Thoracic aorta (tissue), 2 donors: ENCODE data around the gene LOXL4. TPM values are rescaled to one million over a fixed set of nuclear protein-coding genes. Genes with fewer than 3 reads are reported as not detected.

Source experiments
- ATAC-seq: fragments of 150-250 bp; one replicate; pipeline ENCODE4 v1.8.0; 2017; ENCODE audit warnings: low read depth; ENCODE audit not compliant: insufficient number of reproducible peaks, low FRiP score
- DNase-seq: peaks from one replicate; pipeline ENCODE4 v3.0.0-alpha.2; 2020; ENCODE audit warnings: low spot score
- H3K27ac ChIP-seq, 2 donors: fragments of 200-600 bp; sonication (generic); 1 replicate in 1 of 2; 2 replicates in 1 of 2; pipeline ENCODE4 v1.5.1; 2016; ENCODE audit warnings: mild to moderate bottlenecking in 2 of 2, moderate library complexity in 2 of 2
- H3K27me3 ChIP-seq: fragments of 200-600 bp; sonication (generic); replicated peaks from 2 replicates; pipeline ENCODE4 v1.6.0; 2016; ENCODE audit warnings: mild to moderate bottlenecking; ENCODE audit not compliant: insufficient read depth
- H3K36me3 ChIP-seq: fragments of 200-600 bp; sonication (generic); one replicate; pipeline ENCODE4 v1.5.1; 2016
- H3K4me1 ChIP-seq, 2 donors: fragments of 200-600 bp; sonication (generic); 1 replicate in 1 of 2; 2 replicates in 1 of 2; pipeline versions ENCODE4 v1.5.1 to v1.6.0; 2016; ENCODE audit warnings: low read depth in 2 of 2, mild to moderate bottlenecking in 1 of 2; ENCODE audit not compliant: control insufficient read depth in 1 of 2
- H3K4me3 ChIP-seq: fragments of 200-600 bp; sonication (generic); 2 replicates; pipeline ENCODE4 v1.5.1; 2016; ENCODE audit warnings: mild to moderate bottlenecking
- H3K9me3 ChIP-seq: fragments of 200-600 bp; sonication (generic); 2 replicates; pipeline ENCODE4 v1.5.1; 2016
- total RNA-seq, 2 donors: library from RNA; depleted of rRNA; stranded (reverse); fragments of >200 nt; gene quantifications; one replicate each; pipeline versions ENCODE4 v1.1.0 to v1.2.3, GENCODE V29; 2016
- TF ChIP-seq, protein P1 (sequence below): fragments of 200-600 bp; sonication (generic); IDR thresholded peaks from one replicate; pipeline ENCODE4 v1.5.1; 2019; ENCODE audit warnings: antibody characterized with exemption

Gene LOXL4
- total RNA-seq, 2 donors from 2014 or later: 15.4 to 24.5 TPM

DNA sequence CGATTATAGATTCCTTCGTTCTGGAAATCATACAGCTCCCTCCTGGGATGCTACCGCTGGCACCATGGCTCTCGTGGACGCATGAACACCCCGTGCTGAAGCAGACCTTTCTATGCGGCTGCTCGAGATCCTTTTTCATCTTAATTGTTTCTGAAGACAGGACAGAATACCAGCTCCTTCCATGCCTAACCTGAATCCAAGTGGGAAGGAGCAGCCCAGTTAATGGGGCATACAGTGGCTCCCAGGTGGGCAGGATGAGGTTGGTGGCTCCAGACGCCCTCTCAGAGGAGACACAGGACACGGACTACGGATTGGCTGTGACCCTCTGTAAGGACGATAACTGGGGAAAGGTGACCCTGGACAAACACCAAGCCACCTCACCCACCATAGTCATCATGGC lies 18.4 kb upstream of the LOXL4 start:
- Histone ChIP-seq H3K4me1 (no peaks in the 10 kb centered on the region), H3K4me3 (no peak overlapping the region), H3K27me3 (no peaks in the 10 kb centered on the region), H3K9me3 (no peaks in the 10 kb centered on the region), H3K36me3 (no peaks in the 10 kb centered on the region), H3K27ac (no peak overlapping the region)
- ATAC-seq (no peak), DNase-seq (no peak)
- TF ChIP-seq, protein P1, sequence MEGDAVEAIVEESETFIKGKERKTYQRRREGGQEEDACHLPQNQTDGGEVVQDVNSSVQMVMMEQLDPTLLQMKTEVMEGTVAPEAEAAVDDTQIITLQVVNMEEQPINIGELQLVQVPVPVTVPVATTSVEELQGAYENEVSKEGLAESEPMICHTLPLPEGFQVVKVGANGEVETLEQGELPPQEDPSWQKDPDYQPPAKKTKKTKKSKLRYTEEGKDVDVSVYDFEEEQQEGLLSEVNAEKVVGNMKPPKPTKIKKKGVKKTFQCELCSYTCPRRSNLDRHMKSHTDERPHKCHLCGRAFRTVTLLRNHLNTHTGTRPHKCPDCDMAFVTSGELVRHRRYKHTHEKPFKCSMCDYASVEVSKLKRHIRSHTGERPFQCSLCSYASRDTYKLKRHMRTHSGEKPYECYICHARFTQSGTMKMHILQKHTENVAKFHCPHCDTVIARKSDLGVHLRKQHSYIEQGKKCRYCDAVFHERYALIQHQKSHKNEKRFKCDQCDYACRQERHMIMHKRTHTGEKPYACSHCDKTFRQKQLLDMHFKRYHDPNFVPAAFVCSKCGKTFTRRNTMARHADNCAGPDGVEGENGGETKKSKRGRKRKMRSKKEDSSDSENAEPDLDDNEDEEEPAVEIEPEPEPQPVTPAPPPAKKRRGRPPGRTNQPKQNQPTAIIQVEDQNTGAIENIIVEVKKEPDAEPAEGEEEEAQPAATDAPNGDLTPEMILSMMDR: no peak

DNA sequence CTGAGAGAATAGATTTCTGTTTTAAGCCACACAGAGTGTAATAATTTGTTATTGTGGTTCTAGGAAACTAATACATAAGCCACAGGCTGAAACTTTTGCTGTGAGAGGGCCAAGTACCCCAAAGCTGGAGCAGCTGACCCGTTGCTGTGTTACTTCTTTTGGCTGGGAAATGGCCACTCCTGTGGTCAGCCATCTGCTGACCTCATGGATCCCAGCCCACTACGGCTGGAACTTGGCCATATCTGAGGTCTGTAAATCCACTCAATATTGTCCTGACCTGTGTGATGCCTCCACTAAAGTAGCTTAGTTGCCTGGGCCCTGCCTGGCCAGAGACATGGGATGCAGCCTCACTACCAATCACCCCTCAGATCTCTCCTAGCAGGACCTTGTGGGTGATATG lies 17.4 kb upstream of the LOXL4 start:
- Histone ChIP-seq H3K36me3 (no peaks in the 10 kb centered on the region), H3K9me3 (no peaks in the 10 kb centered on the region), H3K4me3 (no peak overlapping the region), H3K27ac (no peak overlapping the region), H3K27me3 (no peaks in the 10 kb centered on the region), H3K4me1 (no peaks in the 10 kb centered on the region)
- no peak for DNase-seq
- TF ChIP-seq, protein P1: no peak
- ATAC-seq: no peak

DNA sequence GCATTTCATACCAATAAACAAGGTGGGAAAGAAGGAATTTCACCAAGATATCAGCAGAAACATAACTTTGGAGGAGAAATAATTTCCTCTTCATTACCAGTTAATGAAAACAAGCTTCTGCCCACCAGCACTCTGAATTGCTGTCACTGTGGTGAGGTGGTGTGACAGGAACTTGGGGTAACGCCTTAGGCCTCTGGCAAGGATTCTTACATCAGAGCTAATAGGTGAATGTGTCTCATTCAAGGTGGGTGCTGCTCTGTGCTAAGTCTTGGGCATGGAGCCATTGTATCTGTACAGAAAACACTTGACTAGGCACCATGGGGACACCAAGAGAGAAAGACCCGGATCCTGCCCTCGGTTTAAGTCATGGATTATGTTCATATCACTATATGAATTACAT lies 8.3 kb upstream of the LOXL4 start:
- H3K27ac ChIP-seq: no peak overlapping the region
- H3K9me3 ChIP-seq: no peaks in the 10 kb centered on the region
- ATAC-seq (no peak), DNase-seq (no peak)
- TF ChIP-seq, protein P1: no peak
- no peak overlapping the region for H3K4me3 ChIP-seq
- no peaks in the 10 kb centered on the region for H3K4me1 ChIP-seq
- H3K27me3 ChIP-seq: no peaks in the 10 kb centered on the region
- no peaks in the 10 kb centered on the region for H3K36me3 ChIP-seq

DNA sequence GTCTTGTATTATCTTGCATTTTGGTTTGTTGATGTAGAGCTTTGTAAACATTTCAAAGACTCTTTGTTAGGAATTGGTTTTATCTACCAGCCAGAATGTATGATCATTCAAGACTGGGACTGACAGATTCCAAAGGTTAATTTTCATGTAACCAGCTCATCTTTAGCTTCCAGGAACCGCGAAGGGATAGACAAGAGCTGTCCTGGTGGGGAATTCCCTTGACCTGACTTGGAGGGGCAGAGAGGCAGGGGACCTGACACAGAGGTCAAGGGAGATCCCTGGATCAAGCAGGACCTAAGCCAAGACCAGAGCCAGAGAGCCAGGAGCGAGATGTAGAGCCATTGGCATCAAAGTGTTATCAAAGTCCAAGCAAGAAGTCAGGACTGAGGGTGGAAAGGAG lies 6.6 kb upstream of the LOXL4 start:
- Histone ChIP-seq H3K27me3 (no peaks in the 10 kb centered on the region), H3K9me3 (no peaks in the 10 kb centered on the region), H3K4me3 (no peak overlapping the region), H3K4me1 (peaks cover 8 to 17% of the 10 kb centered on the region in 2 donors), H3K27ac (no peak overlapping the region), H3K36me3 (no peaks in the 10 kb centered on the region)
- no peak for DNase-seq
- no peak for ATAC-seq
- TF ChIP-seq, protein P1: no peak

DNA sequence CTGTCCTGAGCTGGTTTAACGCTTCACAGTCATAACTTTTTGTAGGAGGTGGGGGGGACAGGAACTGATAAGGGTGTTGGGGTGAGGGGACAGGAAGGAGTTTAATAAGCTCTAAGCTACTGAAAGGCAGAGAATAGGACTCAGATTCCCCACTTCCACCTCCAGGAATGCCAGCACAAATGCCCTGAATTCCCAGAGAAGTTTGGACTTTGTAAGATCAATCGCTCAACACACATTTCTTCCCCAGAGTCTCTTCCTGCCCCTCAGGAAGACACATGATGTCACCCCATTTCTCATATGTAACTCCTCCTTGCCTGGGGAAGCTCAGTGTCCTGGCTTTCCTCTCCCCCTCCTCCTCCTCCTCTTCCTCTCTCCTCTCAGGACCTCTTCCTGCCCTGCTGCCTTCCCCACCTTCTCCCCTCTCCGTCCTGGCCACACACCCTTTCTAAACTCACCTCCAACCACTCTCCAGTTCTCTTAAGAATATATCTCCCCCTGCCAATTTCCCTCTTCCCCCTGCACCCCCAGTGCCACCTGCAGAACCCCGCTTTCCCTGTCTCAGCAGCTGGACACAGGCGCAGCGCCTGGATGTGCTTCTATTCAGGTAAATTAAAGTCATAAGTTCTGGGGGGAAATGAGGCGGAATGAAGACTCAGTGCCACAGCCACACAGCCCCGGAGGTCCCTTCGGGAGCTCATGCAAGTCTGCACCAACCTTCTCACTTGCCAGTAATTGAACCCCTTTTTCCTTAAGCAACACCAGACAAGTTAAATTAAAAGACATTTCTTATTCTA lies 5.3 kb upstream of the LOXL4 start:
- no peaks in the 10 kb centered on the region for H3K36me3 ChIP-seq
- no peak for ATAC-seq
- DNase-seq: no peak
- H3K4me3 ChIP-seq: no peak overlapping the region
- no peaks in the 10 kb centered on the region for H3K27me3 ChIP-seq
- H3K4me1 ChIP-seq: peaks cover 11 to 28% of the 10 kb centered on the region in 2 donors
- no peaks in the 10 kb centered on the region for H3K9me3 ChIP-seq
- no peak overlapping the region for H3K27ac ChIP-seq
- TF ChIP-seq, protein P1: no peak
